Keratinocyte (primary cell): ENCODE results near the gene OR4C46.

Experiments
- EZH2 ChIP-seq: IDR thresholded peaks from one replicate; pipeline ENCODE4 v1.6.1; 2012; ENCODE audit warnings: inconsistent platforms, mild to moderate bottlenecking, low read length, moderate library complexity
- TF ChIP-seq, protein P1 (sequence below), 3 experiments: IDR thresholded peaks in 1 of 3; conservative IDR thresholded peaks in 1 of 3; optimal IDR thresholded peaks in 1 of 3; 2 replicates in 2 of 3; 3 replicates in 1 of 3; pipeline versions ENCODE3 to v1.5.1; 2011; ENCODE audit warnings: low read length in 3 of 3, mild to moderate bottlenecking in 3 of 3, moderate library complexity in 2 of 3, control low read depth in 1 of 3, inconsistent platforms in 1 of 3; ENCODE audit not compliant: insufficient read depth in 2 of 3; ENCODE audit errors: extremely low read depth in 1 of 3

DNA sequence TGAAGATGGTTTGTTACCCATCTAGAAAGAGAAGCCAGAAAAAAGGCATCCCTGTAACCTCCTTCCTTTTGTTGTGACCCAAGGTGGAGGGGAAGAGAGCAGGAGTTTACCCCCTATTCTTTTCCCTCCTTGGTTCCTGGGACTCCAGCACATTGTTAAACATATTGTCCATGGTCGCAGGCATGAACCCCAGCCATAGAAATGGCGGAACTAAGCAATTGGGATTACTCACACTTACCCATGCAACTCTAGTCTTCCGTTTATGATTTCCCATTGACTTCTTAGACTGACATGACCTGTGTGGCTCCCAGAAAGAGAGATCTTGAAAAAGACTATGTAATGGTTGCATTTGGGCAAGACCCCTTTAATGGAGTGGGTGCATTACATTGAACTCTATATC is 45.4 kb downstream of the OR4C46 start:
- TF ChIP-seq, protein P1, sequence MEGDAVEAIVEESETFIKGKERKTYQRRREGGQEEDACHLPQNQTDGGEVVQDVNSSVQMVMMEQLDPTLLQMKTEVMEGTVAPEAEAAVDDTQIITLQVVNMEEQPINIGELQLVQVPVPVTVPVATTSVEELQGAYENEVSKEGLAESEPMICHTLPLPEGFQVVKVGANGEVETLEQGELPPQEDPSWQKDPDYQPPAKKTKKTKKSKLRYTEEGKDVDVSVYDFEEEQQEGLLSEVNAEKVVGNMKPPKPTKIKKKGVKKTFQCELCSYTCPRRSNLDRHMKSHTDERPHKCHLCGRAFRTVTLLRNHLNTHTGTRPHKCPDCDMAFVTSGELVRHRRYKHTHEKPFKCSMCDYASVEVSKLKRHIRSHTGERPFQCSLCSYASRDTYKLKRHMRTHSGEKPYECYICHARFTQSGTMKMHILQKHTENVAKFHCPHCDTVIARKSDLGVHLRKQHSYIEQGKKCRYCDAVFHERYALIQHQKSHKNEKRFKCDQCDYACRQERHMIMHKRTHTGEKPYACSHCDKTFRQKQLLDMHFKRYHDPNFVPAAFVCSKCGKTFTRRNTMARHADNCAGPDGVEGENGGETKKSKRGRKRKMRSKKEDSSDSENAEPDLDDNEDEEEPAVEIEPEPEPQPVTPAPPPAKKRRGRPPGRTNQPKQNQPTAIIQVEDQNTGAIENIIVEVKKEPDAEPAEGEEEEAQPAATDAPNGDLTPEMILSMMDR (optimal IDR thresholded peaks at IDR 0.05 in 1 of 3, IDR thresholded peaks at IDR 0.05 in 1 of 3, conservative IDR thresholded peaks at IDR 0.05 in 1 of 3; ENCODE audit: extremely low read depth in 1 of 3, insufficient read depth in 2 of 3, low read length in 3 of 3): no peak
- TF ChIP-seq EZH2: no peak
